Right lobe of liver (tissue), 6 donors: ENCODE data around the gene SPATA20. TPM values are rescaled to one million over a fixed set of nuclear protein-coding genes. Genes with fewer than 3 reads are reported as not detected.

Experiments used
- ATAC-seq, 4 donors: fragments of 200-7000 bp; cut with Tn5 transposase; one replicate each; pipeline ENCODE4 v1.9.1; 2020; ENCODE audit warnings: mild to moderate bottlenecking in 4 of 4, moderate library complexity in 4 of 4
- DNase-seq, 3 donors: peaks; one replicate each; pipeline ENCODE4 v3.0.0-alpha.2; 2020
- H3K27ac ChIP-seq, 3 donors: fragments of 200-600 bp; one replicate each; pipeline ENCODE4 v1.8.0; 2022
- H3K27me3 ChIP-seq, 2 donors: fragments of 200-600 bp; one replicate each; pipeline ENCODE4 v1.8.0; 2022
- H3K36me3 ChIP-seq, 4 donors: fragments of 200-600 bp; sonication (generic) in 1 of 4; one replicate each; pipeline versions ENCODE4 v1.5.1 to v1.8.0; 2017 to 2022; ENCODE audit warnings: control low read depth in 1 of 4
- H3K4me1 ChIP-seq, 4 donors: fragments of 200-600 bp; sonication (generic) in 1 of 4; one replicate each; pipeline versions ENCODE4 v1.5.1 to v1.8.0; 2017 to 2022; ENCODE audit warnings: control low read depth in 1 of 4
- H3K4me3 ChIP-seq, 3 donors: fragments of 200-600 bp; one replicate each; pipeline ENCODE4 v1.8.0; 2022
- H3K9me3 ChIP-seq, 4 donors: fragments of 200-600 bp; sonication (generic) in 1 of 4; one replicate each; pipeline versions ENCODE4 v1.5.1 to v1.8.0; 2017 to 2022; ENCODE audit warnings: control low read depth in 1 of 4
- CTCF ChIP-seq, 4 donors: fragments of 200-600 bp in 3 of 4; fragments of 450-650 bp in 1 of 4; IDR thresholded peaks; one replicate each; pipeline versions ENCODE4 v1.5.1 to v1.8.0; 2016 to 2022; ENCODE audit warnings: antibody characterized with exemption in 4 of 4, mild to moderate bottlenecking in 2 of 4
- POLR2A ChIP-seq: fragments of 450-650 bp; IDR thresholded peaks from one replicate; pipeline ENCODE4 v1.6.1; 2017; ENCODE audit warnings: antibody characterized with exemption, mild to moderate bottlenecking
- WGBS: methylation state at CpG from one replicate; pipeline ENCODE4 v1.1.6; 2018; ENCODE audit warnings: low coverage, low lambda C conversion rate; ENCODE audit not compliant: insufficient coverage; ENCODE audit errors: missing lambda C conversion rate; 5-methylcytosine and 5-hydroxymethylcytosine counted together
- intact Hi-C, 2 donors: fragments of 100-400 bp; cut with DNase I; formaldehyde crosslinking; loops; one replicate each; pipeline versions ENCODE4 v1.11.2 to v1.14.1; 2022
- total RNA-seq, 6 experiments: library from RNA; depleted of rRNA in 2 of 6; stranded (reverse); fragments of >200 nt in 2 of 6; fragmentation: NEBNext Ultra II Directional in 3 of 6; extraction: Animal tissue kit (Norgen Biotek cat#: 25700) in 3 of 6; gene quantifications; one replicate each; pipeline versions ENCODE4 v1.1.0 to v1.2.4, GENCODE V29; 2016 to 2023
- donor health status: DM: no; HTN: yes; CAD: no.
- donor health status: DM: no; HTN: no; CAD: no.
- donor health status: DM: no; HTN: no; CAD: no.
- donor health status: DM: no; HTN: yes; CAD: no.
- donor health status: DM: no; HTN: yes; CAD: no.

Gene SPATA20
- total RNA-seq, 6 experiments from 2014 or later: 29.6 to 203 (median 34.2) TPM

GRCh38 chr17:50523208-50523607 lies 23.8 kb upstream of the SPATA20 start:
- no peak for TF ChIP-seq CTCF (IDR thresholded peaks at IDR 0.05)
- TF ChIP-seq POLR2A: no peak
- Histone ChIP-seq H3K36me3 (no peaks in the 10 kb centered on the region), H3K27ac (no peak overlapping the region), H3K4me1 (no peaks in the 10 kb centered on the region), H3K9me3 (no peaks in the 10 kb centered on the region), H3K4me3 (no peak overlapping the region), H3K27me3 (no peaks in the 10 kb centered on the region)
- WGBS: no CpG with 5 or more reads among the region's 2 CpGs
- DNase-seq (no peak), ATAC-seq (no peak)
- intact Hi-C loops: no loop called here

GRCh38 chr17:50524838-50525237 lies 22.1 kb upstream of the SPATA20 start:
- H3K36me3 ChIP-seq: no peaks in the 10 kb centered on the region
- ATAC-seq (no peak), DNase-seq (no peak)
- no peaks in the 10 kb centered on the region for H3K4me1 ChIP-seq
- H3K9me3 ChIP-seq: no peaks in the 10 kb centered on the region
- H3K27ac ChIP-seq: no peak overlapping the region
- no peak overlapping the region for H3K4me3 ChIP-seq
- intact Hi-C loops: no loop called here
- WGBS: 93% methylated on average over 3 of the region's 18 CpGs
- no peaks in the 10 kb centered on the region for H3K27me3 ChIP-seq
- TF ChIP-seq CTCF (IDR thresholded peaks at IDR 0.05): no peak
- TF ChIP-seq POLR2A: no peak

- H3K27me3 ChIP-seq: peaks cover 0 to 3% of the 10 kb centered on the region in 2 donors
- no peaks in the 10 kb centered on the region for H3K9me3 ChIP-seq
- no peaks in the 10 kb centered on the region for H3K4me1 ChIP-seq
- intact Hi-C loops: no loop called here
- WGBS: 56% methylated on average over 3 of the region's 5 CpGs
- ATAC-seq: no peak
- no peak for DNase-seq
- no peak for TF ChIP-seq POLR2A
- no peak for TF ChIP-seq CTCF (IDR thresholded peaks at IDR 0.05)
- no peaks in the 10 kb centered on the region for H3K36me3 ChIP-seq
- no peak overlapping the region for H3K4me3 ChIP-seq
- no peak overlapping the region for H3K27ac ChIP-seq
These were observed 19.7 kb upstream of the SPATA20 start for GRCh38 chr17:50527155-50527762.

GRCh38 chr17:50527949-50528474 lies 19.0 kb upstream of the SPATA20 start:
- no peaks in the 10 kb centered on the region for H3K36me3 ChIP-seq
- TF ChIP-seq POLR2A (no peak), CTCF (IDR thresholded peaks at IDR 0.05) (no peak)
- H3K9me3 ChIP-seq: no peaks in the 10 kb centered on the region
- DNase-seq (no peak), ATAC-seq (no peak)
- H3K27ac ChIP-seq: no peak overlapping the region
- intact Hi-C loops: no loop called here
- WGBS: 0% methylated on average over 1 of the region's 4 CpGs
- no peak overlapping the region for H3K4me3 ChIP-seq
- H3K4me1 ChIP-seq: no peaks in the 10 kb centered on the region
- H3K27me3 ChIP-seq: peaks cover 0 to 6% of the 10 kb centered on the region in 2 donors
